ENCODE results near the gene CACNB1.

GRCh38 chr17:39169101-39169500 is 28.4 kb downstream of the CACNB1 start:
- TF ChIP-seq, protein P1, sequence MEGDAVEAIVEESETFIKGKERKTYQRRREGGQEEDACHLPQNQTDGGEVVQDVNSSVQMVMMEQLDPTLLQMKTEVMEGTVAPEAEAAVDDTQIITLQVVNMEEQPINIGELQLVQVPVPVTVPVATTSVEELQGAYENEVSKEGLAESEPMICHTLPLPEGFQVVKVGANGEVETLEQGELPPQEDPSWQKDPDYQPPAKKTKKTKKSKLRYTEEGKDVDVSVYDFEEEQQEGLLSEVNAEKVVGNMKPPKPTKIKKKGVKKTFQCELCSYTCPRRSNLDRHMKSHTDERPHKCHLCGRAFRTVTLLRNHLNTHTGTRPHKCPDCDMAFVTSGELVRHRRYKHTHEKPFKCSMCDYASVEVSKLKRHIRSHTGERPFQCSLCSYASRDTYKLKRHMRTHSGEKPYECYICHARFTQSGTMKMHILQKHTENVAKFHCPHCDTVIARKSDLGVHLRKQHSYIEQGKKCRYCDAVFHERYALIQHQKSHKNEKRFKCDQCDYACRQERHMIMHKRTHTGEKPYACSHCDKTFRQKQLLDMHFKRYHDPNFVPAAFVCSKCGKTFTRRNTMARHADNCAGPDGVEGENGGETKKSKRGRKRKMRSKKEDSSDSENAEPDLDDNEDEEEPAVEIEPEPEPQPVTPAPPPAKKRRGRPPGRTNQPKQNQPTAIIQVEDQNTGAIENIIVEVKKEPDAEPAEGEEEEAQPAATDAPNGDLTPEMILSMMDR (IDR thresholded peaks at IDR 0.05), result no peak
- TF ChIP-seq POLR2A (IDR thresholded peaks at IDR 0.05), result no peak

All from gastroesophageal sphincter (tissue), 3 donors.